SKM-1 (cell line): ENCODE data around the gene TIAM2.
"Not testable (repeated sequence)": the region's sequence is repeated elsewhere in the genome, so short reads cannot be mapped to it uniquely, and the experiment has no call there.

Experiments used
- DNase-seq: peaks from one replicate; lab custom pipeline; 2025; ENCODE audit not compliant: unreplicated experiment; lab: John Stamatoyannopoulos, UW

Gene TIAM2

DNA sequence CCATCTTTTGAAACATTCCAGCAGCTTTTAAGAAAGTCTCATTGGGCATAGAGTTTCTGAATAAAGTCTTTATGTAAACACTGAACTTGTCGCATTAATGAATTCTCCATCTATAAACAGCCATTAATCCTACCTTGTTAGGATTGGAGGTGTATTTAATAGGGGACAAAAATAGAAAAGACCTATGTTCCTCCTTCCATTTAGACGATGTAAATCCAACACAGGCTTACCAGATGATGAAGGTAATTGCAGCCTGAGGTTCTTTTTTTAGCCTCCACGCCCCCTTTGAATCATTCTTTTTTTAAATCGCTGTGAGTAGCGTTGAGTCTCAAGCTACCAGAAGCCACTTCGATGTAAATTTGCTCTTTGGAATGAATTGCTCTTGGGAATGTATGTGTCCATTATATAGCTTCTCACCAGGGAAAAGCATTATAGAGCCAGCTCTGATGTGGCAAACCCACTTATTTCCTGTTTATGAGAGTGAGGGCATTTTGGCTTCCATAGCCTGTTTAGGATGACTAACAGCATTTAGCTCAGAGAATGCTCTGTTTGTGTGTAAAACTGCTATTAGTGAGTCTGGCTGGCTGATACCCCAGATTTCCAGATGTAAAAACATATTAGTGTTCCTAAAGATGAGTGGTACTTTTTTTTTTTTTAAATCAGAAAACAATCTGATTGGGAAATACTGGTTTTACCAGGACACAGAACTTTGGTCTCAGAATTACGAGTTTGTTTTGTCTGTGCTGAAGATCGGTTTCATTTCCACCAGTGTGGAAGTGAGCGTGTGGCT, 193.8 kb downstream of the TIAM2 start:
- DNase-seq = no peak

DNA sequence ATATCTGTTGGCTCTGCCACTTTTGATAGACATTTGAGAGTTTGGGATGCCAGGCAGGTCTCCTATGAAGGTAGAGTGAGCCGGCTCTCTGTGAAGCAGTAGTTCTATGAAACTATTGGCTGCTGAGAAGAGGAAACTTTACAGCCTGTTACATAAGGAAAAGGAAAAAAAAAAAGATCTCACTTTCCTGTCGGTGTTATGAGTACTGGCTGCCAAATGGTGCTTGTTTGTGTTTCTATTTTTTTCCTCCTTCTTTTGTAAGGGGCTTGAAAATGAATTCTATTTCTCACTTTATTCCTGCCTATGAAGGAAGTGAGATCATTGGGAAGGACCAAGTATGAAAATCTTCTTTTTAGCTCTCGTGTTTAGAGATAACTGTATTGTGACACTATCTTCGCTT, 195.6 kb downstream of the TIAM2 start:
- no peak for DNase-seq

DNA sequence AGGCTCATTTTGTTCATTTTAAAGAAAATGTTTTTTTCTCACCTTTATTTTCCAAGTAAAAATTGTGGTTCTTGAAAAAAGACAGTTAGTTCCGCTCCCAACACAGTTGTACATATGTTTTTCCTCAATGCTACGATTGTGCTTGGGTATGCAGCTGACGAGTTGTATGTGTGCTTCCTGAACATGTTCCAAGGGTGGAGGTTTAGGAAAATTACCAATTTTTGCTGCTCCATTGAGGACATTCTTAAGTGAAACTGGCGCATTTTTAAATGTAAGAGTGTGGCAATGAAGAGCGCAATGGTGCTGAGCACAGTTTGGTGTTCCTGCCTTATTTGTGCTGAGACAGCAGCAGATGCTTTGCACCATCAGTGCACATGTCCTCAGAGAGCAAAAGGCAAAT, 198.4 kb downstream of the TIAM2 start:
- DNase-seq = no peak

DNA sequence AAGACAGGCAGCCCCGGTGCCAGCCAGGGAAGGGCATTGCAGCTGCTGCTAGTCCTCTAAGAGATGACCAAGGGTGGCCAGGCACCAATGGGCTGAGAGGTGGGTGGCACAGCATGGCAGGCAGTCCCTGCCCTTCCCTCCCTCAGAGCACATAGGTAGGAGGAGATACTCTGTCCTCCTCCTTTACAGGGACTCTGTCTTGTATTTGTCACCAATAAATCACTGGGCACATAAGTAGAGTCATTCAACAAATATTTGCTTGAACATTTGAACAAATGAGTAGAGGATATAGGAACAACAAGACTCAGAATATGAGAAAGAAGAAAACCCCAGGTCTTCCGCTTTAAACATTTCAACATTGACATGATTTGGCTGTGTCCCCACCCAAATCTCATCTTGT, 199.3 kb downstream of the TIAM2 start:
- DNase-seq = no peak

DNA sequence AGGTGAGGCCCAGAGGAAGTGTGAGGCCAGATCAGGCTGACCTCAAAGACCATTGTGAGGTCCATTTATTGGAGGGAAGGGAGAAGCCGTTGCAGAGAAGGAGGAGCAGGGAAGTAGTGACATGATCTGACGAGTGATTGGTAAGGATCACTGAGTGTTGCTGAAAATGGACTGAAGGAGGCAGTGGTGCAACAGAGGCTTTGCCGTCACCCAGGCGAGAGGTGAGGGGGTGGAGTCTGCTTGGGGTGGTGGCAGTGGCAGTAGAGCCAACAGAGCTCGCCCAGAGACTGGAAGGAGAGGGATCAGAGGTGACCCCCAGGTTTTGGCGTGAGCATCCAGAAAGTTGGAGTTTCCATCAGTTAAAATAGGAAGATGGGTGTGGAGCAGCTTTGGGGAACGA, 200.8 kb downstream of the TIAM2 start:
- DNase-seq = no peak

DNA sequence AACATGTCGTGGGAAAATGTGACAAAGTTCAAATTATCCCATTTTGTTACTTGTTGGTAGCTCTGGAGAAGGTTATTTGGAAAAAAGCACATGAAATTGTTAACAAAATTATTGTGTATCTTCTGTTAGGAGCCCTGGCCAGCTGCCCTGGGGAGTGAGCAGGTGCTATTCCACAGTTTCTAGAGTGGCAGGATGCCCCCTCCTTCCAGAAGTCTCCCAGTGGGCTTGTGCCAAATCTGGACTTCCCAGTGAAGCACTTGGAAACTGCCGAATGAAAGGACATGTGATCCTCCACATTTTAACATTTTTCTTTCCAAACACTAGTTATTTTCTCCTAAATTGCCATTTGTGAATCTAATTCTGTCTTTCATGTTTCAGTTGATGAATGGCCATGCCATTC, 201.8 kb downstream of the TIAM2 start:
- DNase-seq = no peak

DNA sequence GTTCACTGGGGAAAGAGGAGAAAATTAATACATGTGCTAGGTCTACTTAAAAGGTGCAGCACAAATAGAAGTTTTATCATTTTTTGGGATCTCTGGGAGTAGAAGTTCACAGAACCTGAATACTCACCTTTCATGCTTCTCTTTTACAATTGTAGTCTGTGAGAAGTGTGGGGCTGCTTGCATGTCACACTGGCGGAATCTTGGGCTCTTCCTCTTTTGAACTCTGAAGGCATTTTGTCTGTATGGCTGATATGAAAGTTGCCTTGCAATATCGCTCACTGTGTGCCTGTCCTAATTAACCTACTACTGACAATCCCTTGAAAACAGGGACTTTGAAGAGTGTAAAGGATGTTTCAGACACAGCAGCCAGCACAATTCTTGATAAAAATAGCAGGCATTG, 202.8 kb downstream of the TIAM2 start:
- no peak for DNase-seq

DNA sequence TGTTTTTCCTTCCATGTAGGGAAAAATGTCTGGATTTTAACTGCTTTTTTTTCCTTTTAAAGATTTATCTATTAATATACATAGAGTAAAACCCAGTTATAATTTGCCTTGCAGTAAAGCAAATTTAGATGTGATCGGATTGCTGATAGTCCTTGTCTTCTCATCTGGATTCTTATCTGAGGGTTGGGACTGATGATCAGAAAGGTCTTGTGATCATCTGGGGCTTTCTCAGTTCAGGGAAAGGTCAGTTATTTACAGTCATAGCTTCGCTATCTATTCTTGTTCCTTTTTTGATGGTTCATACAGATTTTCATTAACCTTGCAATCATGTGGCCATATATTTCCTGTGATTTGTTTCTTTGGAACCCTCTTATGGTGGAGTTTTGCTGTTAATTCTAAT, 204.9 kb downstream of the TIAM2 start:
- no peak for DNase-seq

DNA sequence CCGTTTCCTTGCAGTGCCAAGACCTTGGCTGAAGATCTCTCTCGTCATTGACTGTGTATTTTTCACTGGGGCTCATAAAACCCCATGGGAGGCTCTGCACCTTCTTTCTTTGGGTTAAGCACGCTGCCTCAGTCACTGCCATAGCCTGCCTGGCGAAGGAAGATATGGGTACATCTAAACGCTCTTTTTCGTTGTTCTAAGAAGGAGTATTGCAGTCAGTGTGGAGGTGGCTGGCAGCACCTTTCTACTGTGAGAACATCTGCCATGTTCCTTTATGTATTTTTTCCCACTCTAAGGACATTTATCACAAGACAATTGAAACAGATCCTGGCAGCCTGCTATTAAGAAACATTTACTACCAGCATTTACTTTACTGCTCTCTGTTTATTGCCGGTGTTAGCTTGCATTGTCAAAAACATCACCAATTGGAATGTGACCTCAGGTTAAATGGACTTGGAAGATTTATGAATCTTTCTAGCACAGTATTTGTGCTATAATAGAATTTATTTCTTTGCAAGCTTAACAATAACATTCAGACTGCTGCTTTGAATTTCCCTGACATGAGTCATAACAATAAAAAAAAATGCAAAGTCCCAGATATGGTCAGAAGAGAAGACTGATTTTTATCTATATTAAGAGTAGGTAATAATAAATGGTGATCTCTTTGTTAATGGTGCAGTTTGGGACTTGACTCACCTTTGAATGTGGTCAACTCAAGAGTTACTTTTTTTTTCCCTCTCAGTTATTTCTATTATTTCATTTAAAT, 206.5 kb downstream of the TIAM2 start:
- no peak for DNase-seq

DNA sequence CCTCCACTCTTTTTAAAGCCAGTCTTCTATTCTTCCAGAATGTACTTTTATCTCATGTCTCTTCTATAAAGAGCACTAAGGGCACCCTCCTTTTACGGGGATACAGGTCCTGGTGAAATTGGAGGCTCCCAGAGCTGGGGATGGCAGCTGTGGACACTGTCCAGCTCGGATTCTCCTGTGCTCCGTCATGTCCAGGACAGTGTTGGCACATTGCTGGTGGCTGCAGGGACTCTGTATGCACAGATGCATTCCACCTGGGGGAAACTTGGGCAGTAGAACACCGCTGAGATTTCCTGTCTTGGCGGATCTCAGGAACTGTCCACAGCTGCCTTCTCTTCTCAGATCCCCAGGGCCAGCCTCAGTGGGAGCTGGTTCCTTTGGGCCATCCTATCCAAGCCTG, 212.1 kb downstream of the TIAM2 start:
- no peak for DNase-seq

DNA sequence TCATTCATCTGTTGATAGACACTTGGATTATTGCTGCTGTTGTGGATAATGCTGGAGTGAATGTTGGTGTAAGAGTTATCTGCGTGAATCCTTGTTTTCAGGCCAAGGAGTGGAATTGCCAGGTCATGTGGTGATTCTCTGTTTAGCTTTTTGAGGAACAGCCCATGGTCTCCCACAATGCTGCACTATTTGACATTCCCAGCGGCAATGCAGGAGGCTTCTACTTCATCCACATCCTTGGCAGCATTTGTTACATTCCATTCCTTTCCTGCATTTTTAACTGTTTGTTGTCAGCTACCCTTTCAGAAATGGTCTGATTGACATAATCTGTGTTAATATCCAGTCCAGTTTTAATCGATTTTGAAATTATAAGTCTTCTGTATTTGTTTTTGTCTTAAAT, 217.0 kb downstream of the TIAM2 start:
- no peak for DNase-seq

DNA sequence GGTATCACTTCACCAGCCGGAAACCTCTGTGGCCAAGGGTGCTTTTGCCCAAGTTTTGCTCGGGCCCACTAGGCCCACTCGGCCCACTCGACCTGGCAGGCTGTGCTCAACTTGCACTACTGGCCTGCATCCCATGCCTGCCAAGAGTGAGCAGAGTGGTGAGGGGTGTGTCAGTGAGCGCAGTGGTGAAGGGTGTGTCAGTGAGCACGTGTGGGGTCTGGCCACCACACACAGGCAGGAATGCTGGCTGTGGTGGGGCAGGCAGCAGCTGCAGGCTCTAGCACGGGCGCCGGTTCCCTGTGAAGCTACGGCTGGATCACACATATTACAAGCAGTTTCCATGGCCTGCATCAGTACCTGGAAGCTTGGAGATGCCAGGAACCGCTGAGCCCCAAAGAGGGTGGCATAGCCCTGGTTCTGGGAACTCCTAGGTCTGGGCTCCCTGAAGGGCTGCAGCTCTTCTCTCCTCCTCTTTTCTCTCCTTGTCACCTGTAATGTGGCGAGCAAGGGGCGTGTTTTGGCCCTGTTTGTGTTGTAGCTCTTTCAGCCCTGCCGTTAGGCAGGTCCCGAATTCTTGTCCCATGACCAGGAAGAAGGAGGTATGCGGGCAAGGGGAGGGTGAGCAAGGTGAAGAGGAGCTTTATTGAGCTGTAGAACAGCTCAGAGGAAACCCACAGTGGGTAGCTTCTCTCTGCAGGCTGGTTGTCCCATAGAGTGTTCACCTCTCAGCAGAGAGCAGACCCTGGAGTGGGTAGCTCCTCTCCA, 217.7 kb downstream of the TIAM2 start:
- DNase-seq = no peak

DNA sequence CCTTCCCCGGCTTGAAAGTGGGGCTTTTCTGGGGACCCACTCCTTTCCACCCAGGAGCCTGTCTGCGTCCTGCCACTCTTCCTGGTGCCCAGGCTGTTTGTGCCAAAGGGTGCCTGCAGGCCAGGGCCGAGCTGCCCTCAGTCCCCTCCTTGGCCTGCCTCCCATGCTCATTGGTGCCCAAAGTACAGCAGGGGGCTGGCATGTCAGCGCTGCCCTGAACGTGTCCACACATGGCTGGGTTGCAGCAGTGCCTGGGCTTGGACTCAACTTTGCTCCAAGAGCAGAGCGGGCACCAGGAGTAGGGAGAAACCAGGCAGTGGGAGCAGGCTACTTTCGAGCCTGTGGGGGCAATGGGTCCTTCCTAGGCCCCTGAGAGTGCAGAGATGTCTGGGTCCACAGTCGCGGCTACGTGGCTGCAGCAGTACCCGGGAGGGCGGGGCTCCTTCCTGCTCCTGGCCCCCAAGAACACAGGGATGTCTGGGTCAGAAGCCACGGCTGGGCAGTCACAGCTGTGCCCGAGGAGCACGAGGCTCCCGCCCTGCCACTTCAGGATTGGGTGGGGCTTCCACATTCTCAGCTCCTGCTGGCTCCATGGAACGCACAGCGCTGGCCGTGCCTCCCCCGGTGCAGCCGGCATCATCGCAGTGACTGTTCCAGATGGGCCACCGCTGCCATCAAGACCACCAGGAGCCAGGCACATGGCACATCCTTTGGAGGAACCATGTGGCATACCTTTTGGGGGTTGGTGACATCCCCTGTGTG, 218.7 kb downstream of the TIAM2 start:
- DNase-seq = no peak

DNA sequence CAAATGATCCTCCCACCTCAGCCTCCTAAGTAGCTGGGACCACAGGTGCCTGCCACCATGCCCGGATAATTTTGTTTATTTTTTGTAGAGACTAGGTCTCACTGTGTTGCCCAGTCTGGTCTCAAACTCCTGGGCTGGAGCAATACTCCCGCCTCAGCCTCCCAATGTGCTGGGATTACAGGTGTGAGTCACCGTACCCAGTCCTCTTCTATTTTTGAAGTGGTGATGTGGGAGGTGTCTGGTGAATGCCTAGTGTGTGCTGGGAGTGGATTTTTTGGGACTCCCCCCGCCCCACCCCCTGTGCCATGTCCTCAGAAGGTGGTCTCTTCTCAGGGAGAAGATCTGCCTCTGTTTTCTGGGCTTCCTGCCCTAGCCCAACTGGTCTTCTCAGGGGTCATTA, 220.8 kb downstream of the TIAM2 start:
- no peak for DNase-seq

DNA sequence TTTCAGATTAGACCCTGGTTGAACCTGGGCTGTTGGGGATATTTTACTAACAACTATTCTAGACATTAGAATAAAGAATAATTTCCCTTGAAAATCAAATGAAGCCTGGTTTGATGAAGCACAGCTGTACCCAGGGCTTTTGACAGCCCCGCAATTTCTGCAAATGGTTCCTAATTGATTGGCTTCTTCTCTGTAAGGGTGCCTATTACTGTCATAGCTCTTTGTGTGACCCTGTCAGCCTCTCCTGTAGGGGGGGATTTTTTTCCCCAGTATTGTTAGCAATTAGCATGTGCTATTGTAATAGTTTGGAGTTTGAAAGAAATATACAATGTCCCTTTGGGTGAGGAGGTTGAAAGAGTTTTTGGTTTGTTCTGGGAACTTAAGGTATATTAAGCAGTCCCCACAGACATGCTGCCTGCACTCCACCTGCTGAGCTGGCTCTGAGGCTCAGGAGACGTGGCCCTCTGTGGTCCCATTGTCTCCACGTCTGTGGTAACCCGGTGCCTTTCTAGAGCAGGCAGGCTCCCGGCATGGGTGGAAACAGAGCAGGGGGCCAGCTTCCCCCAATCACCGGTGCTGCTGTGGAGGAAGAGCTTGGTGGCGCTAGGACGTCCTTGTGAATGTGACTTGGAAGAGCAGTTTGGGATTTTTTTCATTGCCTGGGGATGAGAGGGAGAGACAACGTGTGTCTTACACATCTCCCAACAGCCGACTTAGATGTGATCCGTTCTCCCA, 221.4 kb downstream of the TIAM2 start:
- DNase-seq = no peak

DNA sequence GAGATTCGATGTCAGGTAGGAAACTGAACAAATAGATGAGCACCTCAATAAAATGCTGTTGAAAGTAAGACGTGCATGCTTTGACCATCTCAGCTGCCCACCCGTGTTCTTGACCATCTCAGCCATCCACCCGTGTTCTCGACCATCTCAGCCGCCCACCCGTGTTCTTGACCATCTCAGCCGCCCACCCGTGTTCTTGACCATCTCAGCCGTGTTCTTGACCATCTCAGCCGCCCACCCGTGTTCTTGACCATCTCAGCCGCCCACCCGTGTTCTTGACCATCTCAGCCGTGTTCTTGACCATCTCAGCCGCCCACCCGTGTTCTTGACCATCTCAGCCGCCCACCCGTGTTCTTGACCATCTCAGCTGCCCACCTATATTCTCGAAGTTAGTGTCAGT, 223.6 kb downstream of the TIAM2 start:
- not testable (repeated sequence) for DNase-seq

DNA sequence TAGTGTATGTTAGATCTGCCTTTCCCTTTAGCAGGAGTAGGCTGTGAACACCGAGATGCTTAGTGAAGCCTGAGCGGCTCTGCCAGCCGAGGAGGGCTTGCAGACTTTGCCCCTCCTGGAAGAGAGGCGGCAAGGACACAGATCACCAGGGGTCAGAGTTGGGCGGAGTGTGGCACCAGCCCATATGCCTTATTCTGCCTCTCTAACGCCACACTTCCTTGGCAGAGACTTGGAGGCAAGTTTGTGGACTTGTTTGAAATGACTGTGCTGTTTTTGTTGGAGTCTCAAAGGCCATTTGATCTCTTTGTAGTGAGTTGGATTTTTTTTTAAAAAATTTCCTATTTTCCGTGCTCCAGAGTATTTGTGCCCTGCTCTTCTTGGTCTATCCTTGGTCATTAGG, 224.2 kb downstream of the TIAM2 start:
- no peak for DNase-seq

DNA sequence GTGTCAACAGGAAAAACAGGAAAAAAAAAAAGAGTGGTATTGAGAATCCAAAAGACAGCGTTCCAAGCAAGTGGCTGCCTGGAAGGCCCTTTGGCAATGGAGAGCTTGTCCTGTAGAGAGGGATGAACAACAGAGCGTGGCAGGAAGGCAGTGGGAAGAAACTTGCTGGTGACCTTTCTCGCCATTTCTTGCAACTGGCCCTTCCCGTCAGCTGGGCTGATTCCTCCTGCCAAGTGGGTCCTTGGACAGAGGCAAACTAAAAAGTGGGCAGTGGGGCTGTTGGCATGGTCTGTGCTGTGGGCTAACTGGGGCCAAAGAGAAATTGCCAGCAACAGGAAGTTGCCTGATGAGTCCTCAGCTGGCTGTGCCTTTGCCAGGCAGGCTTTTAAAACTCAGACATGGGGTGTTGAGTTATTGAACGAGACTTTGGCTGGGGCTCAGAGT, 224.8 kb downstream of the TIAM2 start:
- no peak for DNase-seq

DNA sequence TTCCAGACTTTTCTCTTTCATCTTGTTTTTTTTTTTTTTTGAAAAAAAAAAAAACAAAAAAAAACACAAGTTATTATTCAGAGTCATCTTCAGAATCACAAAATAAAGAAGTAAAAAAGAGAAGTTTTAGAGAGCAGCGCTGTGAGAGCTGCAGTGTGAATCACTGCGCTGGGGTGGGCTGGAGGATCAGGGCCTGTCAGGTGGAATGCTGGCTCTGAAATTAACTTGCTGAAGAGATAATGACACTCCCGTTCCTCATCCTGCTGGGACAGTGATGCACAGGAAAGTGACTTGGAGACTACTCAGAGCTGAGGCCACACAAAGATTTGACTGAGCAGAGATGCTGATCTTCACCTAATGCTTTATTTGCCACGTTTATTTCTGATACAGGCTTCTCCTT, 226.0 kb downstream of the TIAM2 start:
- DNase-seq = no peak

DNA sequence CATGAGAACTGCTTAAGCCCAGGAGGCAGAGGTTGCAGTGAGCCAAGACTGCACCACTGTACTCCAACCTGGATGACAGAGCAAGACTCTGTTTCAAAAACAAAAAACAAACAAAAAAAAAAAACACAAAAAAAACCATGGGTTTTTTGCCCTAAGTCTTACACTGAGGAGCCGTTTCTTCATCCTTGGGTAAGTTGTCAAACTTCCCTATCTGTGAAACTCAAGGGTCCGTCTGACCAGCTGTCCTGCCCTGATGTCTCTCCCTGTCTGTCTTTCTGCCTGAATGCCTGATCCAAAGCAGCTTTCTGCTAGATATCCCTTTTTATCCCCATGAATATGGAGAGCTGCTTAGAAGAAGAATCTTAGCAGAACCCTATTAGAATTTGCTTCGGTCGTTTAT, 227.4 kb downstream of the TIAM2 start:
- DNase-seq = no peak
